ENCODE measurements around the gene A1BG.

DNA sequence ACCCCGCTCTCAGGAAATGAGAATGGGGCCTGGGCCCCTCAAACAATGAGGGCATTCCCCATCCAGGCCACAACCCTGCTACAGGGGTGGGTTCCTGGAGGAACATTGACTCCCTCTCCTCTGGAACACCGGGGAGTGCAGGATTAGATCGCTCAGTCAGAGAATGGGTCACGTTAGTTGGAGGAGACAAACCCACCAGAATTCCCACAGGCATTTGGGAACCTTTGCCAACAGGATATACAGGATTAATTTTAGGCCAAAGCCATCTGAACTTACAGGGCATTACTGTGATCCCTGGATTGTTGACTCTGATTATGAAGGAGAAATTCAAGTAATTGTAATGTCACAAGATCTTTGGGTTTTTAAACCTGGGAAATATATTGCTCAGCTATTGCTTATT is 45.6 kb downstream of the A1BG start:
- TF ChIP-seq, protein P1, sequence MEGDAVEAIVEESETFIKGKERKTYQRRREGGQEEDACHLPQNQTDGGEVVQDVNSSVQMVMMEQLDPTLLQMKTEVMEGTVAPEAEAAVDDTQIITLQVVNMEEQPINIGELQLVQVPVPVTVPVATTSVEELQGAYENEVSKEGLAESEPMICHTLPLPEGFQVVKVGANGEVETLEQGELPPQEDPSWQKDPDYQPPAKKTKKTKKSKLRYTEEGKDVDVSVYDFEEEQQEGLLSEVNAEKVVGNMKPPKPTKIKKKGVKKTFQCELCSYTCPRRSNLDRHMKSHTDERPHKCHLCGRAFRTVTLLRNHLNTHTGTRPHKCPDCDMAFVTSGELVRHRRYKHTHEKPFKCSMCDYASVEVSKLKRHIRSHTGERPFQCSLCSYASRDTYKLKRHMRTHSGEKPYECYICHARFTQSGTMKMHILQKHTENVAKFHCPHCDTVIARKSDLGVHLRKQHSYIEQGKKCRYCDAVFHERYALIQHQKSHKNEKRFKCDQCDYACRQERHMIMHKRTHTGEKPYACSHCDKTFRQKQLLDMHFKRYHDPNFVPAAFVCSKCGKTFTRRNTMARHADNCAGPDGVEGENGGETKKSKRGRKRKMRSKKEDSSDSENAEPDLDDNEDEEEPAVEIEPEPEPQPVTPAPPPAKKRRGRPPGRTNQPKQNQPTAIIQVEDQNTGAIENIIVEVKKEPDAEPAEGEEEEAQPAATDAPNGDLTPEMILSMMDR (IDR thresholded peaks at IDR 0.05) = no peak
- TF ChIP-seq POLR2A (IDR thresholded peaks at IDR 0.05) = no peak
